ENCODE measurements around the gene HOXD3. TPM values are rescaled to one million over a fixed set of nuclear protein-coding genes. Genes with fewer than 3 reads are reported as not detected.

Gene HOXD3
- polyA plus RNA-seq, 6 donors from 2014 or later: not detected

- Mint-ChIP-seq H3K27ac (no peak overlapping the region), H3K36me3 (peaks cover 4 to 7% of the 10 kb centered on the region in 2 donors), H3K4me1 (peaks cover 2 to 12% (median 6%) of the 10 kb centered on the region in 3 donors), H3K27me3 (peaks cover 61 to 90% (median 79%) of the 10 kb centered on the region in 3 donors), H3K4me3 (peak overlapping the region in 1 of 8 donors; percentile 3), H3K9me3 (peaks cover 2 to 14% (median 5%) of the 10 kb centered on the region in 7 donors)
- DNase-seq (no peak), ATAC-seq (ENCODE audit: low read depth in 2 of 2) (no peak)
Observed at GRCh38 chr2:176169181-176169580, 12.1 kb downstream of the HOXD3 start.

DNA sequence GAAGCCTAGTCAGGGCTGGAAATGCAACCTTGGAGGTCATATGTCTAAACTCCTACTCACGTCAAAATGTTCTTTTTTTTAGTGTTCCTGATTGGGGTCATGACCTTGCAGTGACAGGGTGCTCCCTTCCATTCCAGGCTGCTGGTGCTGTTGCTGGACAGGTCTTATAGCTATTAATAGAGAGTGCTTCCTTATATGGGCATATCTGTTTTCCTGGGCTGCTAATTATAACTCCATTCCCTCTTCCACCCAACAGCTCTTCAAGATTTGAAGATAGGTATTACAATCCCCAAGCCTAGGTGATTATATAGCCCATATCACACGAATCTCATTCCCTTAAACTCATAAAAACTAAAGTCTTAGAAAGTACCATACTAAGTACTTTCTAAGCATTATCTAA, 12.6 kb downstream of the HOXD3 start:
- DNase-seq (no peak), ATAC-seq (ENCODE audit: low read depth in 2 of 2) (no peak)
- H3K27ac Mint-ChIP-seq: peak overlapping the region in 1 of 6 donors; percentile 48
- H3K27me3 Mint-ChIP-seq: peaks cover 57 to 90% (median 76%) of the 10 kb centered on the region in 3 donors
- H3K4me3 Mint-ChIP-seq: no peak overlapping the region
- peaks cover 0 to 13% (median 4%) of the 10 kb centered on the region in 3 donors for H3K4me1 Mint-ChIP-seq
- peaks cover 0 to 7% of the 10 kb centered on the region in 2 donors for H3K36me3 Mint-ChIP-seq
- H3K9me3 Mint-ChIP-seq: peaks cover 0 to 11% (median 3%) of the 10 kb centered on the region in 7 donors

GRCh38 chr2:176170602-176171305, 13.6 kb downstream of the HOXD3 start:
- Mint-ChIP-seq H3K27me3 (peaks cover 59 to 90% (median 80%) of the 10 kb centered on the region in 3 donors), H3K9me3 (peaks cover 0 to 11% (median 3%) of the 10 kb centered on the region in 7 donors), H3K27ac (no peak overlapping the region), H3K36me3 (peaks cover 0 to 7% of the 10 kb centered on the region in 2 donors), H3K4me3 (peak overlapping the region in 1 of 8 donors; percentile 4), H3K4me1 (peaks cover 5 to 18% (median 7%) of the 10 kb centered on the region in 3 donors)
- DNase-seq (no peak), ATAC-seq (ENCODE audit: low read depth in 2 of 2) (no peak)

DNA sequence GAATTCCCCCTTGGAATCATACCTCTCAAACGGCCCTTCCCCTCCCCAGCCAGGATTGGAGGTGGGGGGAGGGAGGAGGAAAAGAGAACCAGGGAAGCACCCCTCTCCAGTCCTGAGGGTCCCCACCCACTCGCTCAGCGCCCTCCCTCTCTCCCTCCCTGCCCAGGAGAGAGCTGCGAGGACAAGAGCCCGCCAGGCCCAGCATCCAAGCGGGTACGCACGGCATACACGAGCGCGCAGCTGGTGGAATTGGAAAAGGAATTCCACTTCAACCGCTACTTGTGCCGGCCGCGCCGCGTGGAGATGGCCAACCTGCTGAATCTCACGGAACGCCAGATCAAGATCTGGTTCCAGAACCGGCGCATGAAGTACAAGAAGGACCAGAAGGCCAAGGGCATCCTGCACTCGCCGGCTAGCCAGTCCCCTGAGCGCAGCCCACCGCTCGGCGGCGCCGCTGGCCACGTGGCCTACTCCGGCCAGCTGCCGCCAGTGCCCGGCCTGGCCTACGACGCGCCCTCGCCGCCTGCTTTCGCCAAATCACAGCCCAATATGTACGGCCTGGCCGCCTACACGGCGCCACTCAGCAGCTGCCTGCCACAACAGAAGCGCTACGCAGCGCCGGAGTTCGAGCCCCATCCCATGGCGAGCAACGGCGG, 14.4 kb downstream of the HOXD3 start:
- Mint-ChIP-seq H3K9me3 (peaks cover 0 to 12% (median 3%) of the 10 kb centered on the region in 7 donors), H3K27ac (peak overlapping the region in 1 of 6 donors; percentile 87), H3K4me1 (peaks cover 5 to 18% (median 7%) of the 10 kb centered on the region in 3 donors), H3K36me3 (peaks cover 0 to 7% of the 10 kb centered on the region in 2 donors), H3K4me3 (no peak overlapping the region), H3K27me3 (peaks cover 60 to 90% (median 80%) of the 10 kb centered on the region in 3 donors)
- DNase-seq: no peak
- ATAC-seq (ENCODE audit: low read depth in 2 of 2): no peak

DNA sequence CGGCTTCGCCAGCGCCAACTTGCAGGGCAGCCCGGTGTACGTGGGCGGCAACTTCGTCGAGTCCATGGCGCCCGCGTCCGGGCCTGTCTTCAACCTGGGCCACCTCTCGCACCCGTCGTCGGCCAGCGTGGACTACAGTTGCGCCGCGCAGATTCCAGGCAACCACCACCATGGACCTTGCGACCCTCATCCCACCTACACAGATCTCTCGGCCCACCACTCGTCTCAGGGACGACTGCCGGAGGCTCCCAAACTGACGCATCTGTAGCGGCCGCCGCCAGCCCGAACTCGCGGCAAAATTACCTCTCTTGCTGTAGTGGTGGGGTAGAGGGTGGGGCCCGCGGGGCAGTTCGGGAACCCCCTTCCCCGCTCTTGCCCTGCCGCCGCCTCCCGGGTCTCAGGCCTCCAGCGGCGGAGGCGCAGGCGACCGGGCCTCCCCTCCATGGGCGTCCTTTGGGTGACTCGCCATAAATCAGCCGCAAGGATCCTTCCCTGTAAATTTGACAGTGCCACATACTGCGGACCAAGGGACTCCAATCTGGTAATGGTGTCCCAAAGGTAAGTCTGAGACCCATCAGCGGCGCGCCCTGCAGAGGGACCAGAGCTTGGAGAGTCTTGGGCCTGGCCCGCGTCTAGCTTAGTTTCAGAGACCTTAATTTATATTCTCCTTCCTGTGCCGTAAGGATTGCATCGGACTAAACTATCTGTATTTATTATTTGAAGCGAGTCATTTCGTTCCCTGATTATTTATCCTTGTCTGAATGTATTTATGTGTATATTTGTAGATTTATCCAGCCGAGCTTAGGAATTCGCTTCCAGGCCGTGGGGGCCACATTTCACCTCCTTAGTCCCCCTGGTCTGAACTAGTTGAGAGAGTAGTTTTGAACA, 15.1 kb downstream of the HOXD3 start:
- H3K4me3 Mint-ChIP-seq: peak overlapping the region in 3 of 8 donors; percentile 19 to 68 (median 63)
- H3K9me3 Mint-ChIP-seq: peaks cover 0 to 9% (median 3%) of the 10 kb centered on the region in 7 donors
- no peak for ATAC-seq (ENCODE audit: low read depth in 2 of 2)
- peak overlapping the region in 1 of 6 donors; percentile 69 for H3K27ac Mint-ChIP-seq
- peaks cover 60 to 90% (median 80%) of the 10 kb centered on the region in 3 donors for H3K27me3 Mint-ChIP-seq
- DNase-seq: no peak
- H3K4me1 Mint-ChIP-seq: peaks cover 5 to 18% (median 7%) of the 10 kb centered on the region in 3 donors
- H3K36me3 Mint-ChIP-seq: peaks cover 0 to 2% of the 10 kb centered on the region in 2 donors

- peaks cover 7 to 18% (median 10%) of the 10 kb centered on the region in 3 donors for H3K4me1 Mint-ChIP-seq
- peaks cover 0 to 5% (median 0%) of the 10 kb centered on the region in 7 donors for H3K9me3 Mint-ChIP-seq
- no peak for DNase-seq
- peak overlapping the region in 1 of 6 donors; percentile 14 for H3K27ac Mint-ChIP-seq
- H3K4me3 Mint-ChIP-seq: peak overlapping the region in 1 of 8 donors; percentile 19
- H3K36me3 Mint-ChIP-seq: no peaks in the 10 kb centered on the region
- peaks cover 56 to 90% (median 82%) of the 10 kb centered on the region in 3 donors for H3K27me3 Mint-ChIP-seq
- no peak for ATAC-seq (ENCODE audit: low read depth in 2 of 2)
Observed at GRCh38 chr2:176172895-176173566, 15.9 kb downstream of the HOXD3 start.

DNA sequence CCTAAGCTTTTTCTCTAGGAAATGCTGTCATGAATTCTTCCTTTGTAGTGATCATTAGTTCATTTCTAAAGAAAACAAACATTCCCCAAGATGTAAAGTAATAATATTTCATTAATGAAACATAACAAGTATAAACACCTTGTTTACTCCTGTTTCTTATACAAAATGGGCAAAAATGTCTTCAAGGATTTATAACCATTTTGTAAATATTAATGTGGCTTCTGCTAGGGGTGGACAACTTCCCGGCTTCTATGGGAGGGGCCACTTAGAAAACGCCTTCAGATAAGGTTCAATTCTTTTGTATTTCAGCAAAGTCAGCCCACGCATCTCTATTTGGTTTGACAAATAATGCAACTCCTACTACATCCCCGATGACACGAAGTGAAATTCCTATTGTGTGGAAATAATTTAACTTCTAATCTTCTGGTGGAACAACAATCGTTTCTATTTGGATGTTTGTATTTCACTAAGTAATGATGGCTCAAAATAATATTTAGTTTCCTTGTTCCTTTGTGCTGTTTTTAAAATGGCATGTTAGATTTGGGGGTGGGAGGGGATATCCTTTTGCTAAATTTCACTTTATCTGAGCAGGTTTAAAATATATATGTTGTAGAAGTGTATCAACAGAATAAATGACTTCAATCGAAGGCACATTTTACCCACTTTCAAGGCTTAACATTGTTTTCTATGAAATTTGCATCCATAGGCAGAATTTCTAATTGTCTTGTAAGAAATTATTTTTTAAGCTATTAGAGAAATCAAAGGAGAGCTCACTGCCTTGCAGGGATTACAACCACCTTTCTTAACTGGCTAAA, 16.7 kb downstream of the HOXD3 start:
- H3K9me3 Mint-ChIP-seq: peaks cover 0 to 5% (median 0%) of the 10 kb centered on the region in 7 donors
- DNase-seq: no peak
- H3K36me3 Mint-ChIP-seq: no peaks in the 10 kb centered on the region
- H3K27me3 Mint-ChIP-seq: peaks cover 58 to 91% (median 85%) of the 10 kb centered on the region in 3 donors
- no peak overlapping the region for H3K4me3 Mint-ChIP-seq
- no peak for ATAC-seq (ENCODE audit: low read depth in 2 of 2)
- H3K27ac Mint-ChIP-seq: peak overlapping the region in 1 of 6 donors; percentile 20
- H3K4me1 Mint-ChIP-seq: peaks cover 7 to 19% (median 13%) of the 10 kb centered on the region in 3 donors

GRCh38 chr2:176174382-176174823, 17.3 kb downstream of the HOXD3 start:
- no peaks in the 10 kb centered on the region for H3K36me3 Mint-ChIP-seq
- H3K27ac Mint-ChIP-seq: peak overlapping the region in 1 of 6 donors; percentile 20
- no peak overlapping the region for H3K4me3 Mint-ChIP-seq
- H3K4me1 Mint-ChIP-seq: peaks cover 7 to 19% (median 13%) of the 10 kb centered on the region in 3 donors
- ATAC-seq (ENCODE audit: low read depth in 2 of 2): no peak
- peaks cover 0 to 5% (median 0%) of the 10 kb centered on the region in 7 donors for H3K9me3 Mint-ChIP-seq
- H3K27me3 Mint-ChIP-seq: peaks cover 64 to 91% (median 85%) of the 10 kb centered on the region in 3 donors
- DNase-seq: no peak

GRCh38 chr2:176174824-176175708, 18.0 kb downstream of the HOXD3 start:
- peak overlapping the region in 2 of 8 donors; percentile 16 to 39 for H3K4me3 Mint-ChIP-seq

GRCh38 chr2:176175709-176176607, 18.9 kb downstream of the HOXD3 start:
- H3K36me3 Mint-ChIP-seq: no peaks in the 10 kb centered on the region
- H3K9me3 Mint-ChIP-seq: peaks cover 0 to 6% (median 0%) of the 10 kb centered on the region in 7 donors
- H3K27ac Mint-ChIP-seq: no peak overlapping the region
- peaks cover 7 to 19% (median 13%) of the 10 kb centered on the region in 3 donors for H3K4me1 Mint-ChIP-seq
- no peak for ATAC-seq (ENCODE audit: low read depth in 2 of 2)
- H3K4me3 Mint-ChIP-seq: no peak overlapping the region
- peaks cover 68 to 90% (median 88%) of the 10 kb centered on the region in 3 donors for H3K27me3 Mint-ChIP-seq
- DNase-seq: no peak

More at GRCh38 chr2:176174824-176175708, 18.0 kb downstream of the HOXD3 start:
- DNase-seq (no peak), ATAC-seq (ENCODE audit: low read depth in 2 of 2) (no peak)
- H3K36me3 Mint-ChIP-seq: no peaks in the 10 kb centered on the region
- H3K4me1 Mint-ChIP-seq: peaks cover 7 to 19% (median 13%) of the 10 kb centered on the region in 3 donors
- peak overlapping the region in 2 of 6 donors; percentile 53 to 59 for H3K27ac Mint-ChIP-seq
- H3K9me3 Mint-ChIP-seq: peaks cover 0 to 6% (median 0%) of the 10 kb centered on the region in 7 donors
- peaks cover 65 to 91% (median 85%) of the 10 kb centered on the region in 3 donors for H3K27me3 Mint-ChIP-seq
